ENCODE results near the gene PGM2L1.

PGM2L1 gene

GRCh38 chr11:74388678-74389327 lies 9.4 kb downstream of the PGM2L1 start:
- TF ChIP-seq RAD21 (IDR thresholded peaks at IDR 0.05; ENCODE audit: low read depth), result peak; percentile 64
- TF ChIP-seq, protein P1, sequence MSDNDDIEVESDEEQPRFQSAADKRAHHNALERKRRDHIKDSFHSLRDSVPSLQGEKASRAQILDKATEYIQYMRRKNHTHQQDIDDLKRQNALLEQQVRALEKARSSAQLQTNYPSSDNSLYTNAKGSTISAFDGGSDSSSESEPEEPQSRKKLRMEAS (IDR thresholded peaks at IDR 0.05), result no peak

DNA sequence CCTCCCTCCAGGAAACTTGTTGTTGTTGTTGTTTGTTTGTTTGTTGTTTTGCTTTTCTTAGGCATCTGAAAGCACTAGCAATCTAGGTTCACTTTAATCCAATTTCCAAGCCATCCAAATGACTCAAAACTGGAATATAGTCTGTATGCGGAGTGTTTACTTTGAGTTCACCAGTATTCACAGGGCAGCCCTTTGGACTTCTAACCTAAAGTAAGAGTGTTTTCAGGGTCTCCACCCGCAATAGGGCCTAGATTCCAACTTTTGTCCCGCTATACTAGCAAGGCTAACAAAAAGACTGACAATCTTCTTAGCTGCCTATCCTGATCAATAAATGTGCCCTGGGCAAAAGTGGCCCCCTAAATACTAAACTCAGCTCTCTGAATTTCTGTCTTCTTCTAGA lies 13.6 kb downstream of the PGM2L1 start:
- TF ChIP-seq, protein P1 (IDR thresholded peaks at IDR 0.05), result no peak
- TF ChIP-seq RAD21 (IDR thresholded peaks at IDR 0.05; ENCODE audit: low read depth) (no peak), ZBTB7A (IDR thresholded peaks at IDR 0.05; ENCODE audit: low read depth) (no peak), REST (IDR thresholded peaks at IDR 0.05; ENCODE audit: low read depth) (no peak), TAF1 (IDR thresholded peaks at IDR 0.05; ENCODE audit: low read depth) (no peak), YY1 (IDR thresholded peaks at IDR 0.05; ENCODE audit: low read depth) (no peak), FOXM1 (IDR thresholded peaks at IDR 0.05; ENCODE audit: borderline replicate concordance, low read depth) (no peak), NFIC (IDR thresholded peaks at IDR 0.05) (no peak), CREB1 (IDR thresholded peaks at IDR 0.05; ENCODE audit: low read depth) (no peak), TEAD4 (IDR thresholded peaks at IDR 0.05) (no peak), EGR1 (IDR thresholded peaks at IDR 0.05) (no peak), CEBPB (IDR thresholded peaks at IDR 0.05) (no peak), TCF12 (IDR thresholded peaks at IDR 0.05; ENCODE audit: low read depth) (no peak), USF1 (IDR thresholded peaks at IDR 0.05) (no peak), EP300 (IDR thresholded peaks at IDR 0.05; ENCODE audit: borderline replicate concordance) (no peak)

- TF ChIP-seq TAF1 (IDR thresholded peaks at IDR 0.05; ENCODE audit: low read depth) (no peak), FOXM1 (IDR thresholded peaks at IDR 0.05; ENCODE audit: borderline replicate concordance, low read depth) (no peak), CEBPB (IDR thresholded peaks at IDR 0.05) (no peak), TCF12 (IDR thresholded peaks at IDR 0.05; ENCODE audit: low read depth) (no peak), TEAD4 (IDR thresholded peaks at IDR 0.05) (no peak), YY1 (IDR thresholded peaks at IDR 0.05; ENCODE audit: low read depth) (no peak), USF1 (IDR thresholded peaks at IDR 0.05) (peak; percentile 76), ZBTB7A (IDR thresholded peaks at IDR 0.05; ENCODE audit: low read depth) (no peak), EGR1 (IDR thresholded peaks at IDR 0.05) (no peak), NFIC (IDR thresholded peaks at IDR 0.05) (peak; percentile 68), REST (IDR thresholded peaks at IDR 0.05; ENCODE audit: low read depth) (no peak), CREB1 (IDR thresholded peaks at IDR 0.05; ENCODE audit: low read depth) (no peak)
- TF ChIP-seq, protein P1 (IDR thresholded peaks at IDR 0.05), result no peak
These were observed 17.3 kb downstream of the PGM2L1 start for GRCh38 chr11:74380746-74381439.

DNA sequence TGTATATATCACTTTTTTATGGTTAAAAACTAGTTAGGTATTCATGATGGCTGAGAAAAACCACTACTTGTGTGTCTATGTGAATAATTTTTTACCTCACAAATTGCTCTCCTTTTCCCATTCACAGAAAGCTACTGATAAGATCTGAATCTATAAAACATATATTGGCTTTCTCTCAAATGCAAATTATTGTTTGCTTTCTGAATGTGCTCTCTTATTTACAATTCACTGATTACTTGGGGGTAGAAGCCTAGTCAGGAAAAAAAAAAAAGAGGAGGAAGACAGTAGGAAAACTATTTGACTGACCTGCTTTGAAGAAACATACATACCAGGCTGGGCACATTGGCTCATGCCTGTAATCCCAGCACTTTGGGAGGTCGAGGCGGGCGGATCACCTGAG lies 20.5 kb downstream of the PGM2L1 start:
- no peak for TF ChIP-seq FOXM1 (IDR thresholded peaks at IDR 0.05; ENCODE audit: borderline replicate concordance, low read depth)
- TF ChIP-seq TCF12 (IDR thresholded peaks at IDR 0.05; ENCODE audit: low read depth), result no peak
- no peak for TF ChIP-seq USF1 (IDR thresholded peaks at IDR 0.05)
- TF ChIP-seq ZBTB7A (IDR thresholded peaks at IDR 0.05; ENCODE audit: low read depth), result no peak

DNA sequence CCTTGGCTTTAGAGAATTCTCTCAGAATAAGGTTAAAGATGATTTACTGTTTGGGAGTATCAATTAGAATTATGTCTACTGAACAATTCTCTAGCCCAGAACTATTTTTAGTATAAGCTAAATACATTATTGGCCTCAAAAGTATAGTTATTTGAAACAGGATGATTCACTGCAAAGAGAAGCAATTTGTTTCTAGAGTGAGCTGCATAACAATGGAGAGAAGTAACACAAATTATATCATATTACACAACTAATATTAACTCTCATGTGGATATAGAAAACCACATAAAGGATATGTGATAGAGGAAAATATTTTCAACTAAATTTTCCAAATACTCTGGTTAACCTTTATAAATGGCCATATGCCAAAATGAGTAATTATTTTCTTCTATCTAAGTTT lies 24.9 kb downstream of the PGM2L1 start:
- no peak for TF ChIP-seq REST (IDR thresholded peaks at IDR 0.05; ENCODE audit: low read depth)
- TF ChIP-seq NFIC (IDR thresholded peaks at IDR 0.05), result no peak
- TF ChIP-seq, protein P1 (IDR thresholded peaks at IDR 0.05), result no peak
- TF ChIP-seq EP300 (IDR thresholded peaks at IDR 0.05; ENCODE audit: borderline replicate concordance), result no peak
- no peak for TF ChIP-seq CEBPB (IDR thresholded peaks at IDR 0.05)
- no peak for TF ChIP-seq CREB1 (IDR thresholded peaks at IDR 0.05; ENCODE audit: low read depth)
- no peak for TF ChIP-seq TCF12 (IDR thresholded peaks at IDR 0.05; ENCODE audit: low read depth)
- no peak for TF ChIP-seq USF1 (IDR thresholded peaks at IDR 0.05)
